HepG2 (cell line): ENCODE results near the gene NME7. TPM values are rescaled to one million over a fixed set of nuclear protein-coding genes. Genes with fewer than 3 reads are reported as not detected.

Experiments
- ARID4A ChIP-seq: sonication (generic); formaldehyde crosslinking; IDR thresholded peaks from 2 replicates; pipeline ENCODE4 v1.5.0; 2020; ENCODE audit warnings: mild to moderate bottlenecking, missing genetic modification reagents, borderline replicate concordance
- FOXK2 ChIP-seq: fragments of 450-650 bp; IDR thresholded peaks from 2 replicates; pipeline ENCODE4 v1.6.1; 2016
- NFRKB ChIP-seq: fragments of 450-650 bp; IDR thresholded peaks from 2 replicates; pipeline ENCODE4 v1.6.1; 2017
- NR2C2 ChIP-seq: sonication (generic); formaldehyde crosslinking; IDR thresholded peaks from 2 replicates; pipeline ENCODE4 v1.4.0; 2020; ENCODE audit warnings: missing genetic modification reagents, mild to moderate bottlenecking, moderate library complexity, borderline replicate concordance
- PBX2 ChIP-seq: IDR thresholded peaks from 2 replicates; pipeline ENCODE4 v1.6.1; 2016; ENCODE audit warnings: control low read depth
- PLSCR1 ChIP-seq: sonication (generic); formaldehyde crosslinking; IDR thresholded peaks from 2 replicates; pipeline ENCODE4 v1.5.0; 2020; ENCODE audit warnings: missing genetic modification reagents, mild to moderate bottlenecking, borderline replicate concordance
- RARA ChIP-seq: IDR thresholded peaks from 2 replicates; pipeline ENCODE4 v1.6.1; 2016; ENCODE audit warnings: missing genetic modification reagents, missing compliant biosample characterization
- RBFOX2 ChIP-seq: fragments of 200-400 bp; formaldehyde crosslinking; IDR thresholded peaks from 2 replicates; pipeline ENCODE4 v1.6.1; 2017; ENCODE audit warnings: low read depth, mild to moderate bottlenecking, low read length
- RFX3 ChIP-seq: IDR thresholded peaks from 2 replicates; pipeline ENCODE4 v1.6.1; 2016; ENCODE audit warnings: missing biosample characterization, missing genetic modification reagents
- SIX1 ChIP-seq: sonication (generic); formaldehyde crosslinking; IDR thresholded peaks from 2 replicates; pipeline ENCODE4 v1.4.0; 2020; ENCODE audit warnings: missing genetic modification reagents, borderline replicate concordance
- ZBTB42 ChIP-seq: sonication (generic); formaldehyde crosslinking; IDR thresholded peaks from 2 replicates; pipeline ENCODE4 v1.5.0; 2020; ENCODE audit warnings: mild to moderate bottlenecking, missing genetic modification reagents
- ZFP36L1 ChIP-seq: sonication (generic); formaldehyde crosslinking; IDR thresholded peaks from 2 replicates; pipeline ENCODE4 v1.8.0; 2022; ENCODE audit warnings: mild to moderate bottlenecking, missing genetic modification reagents, moderate library complexity
- ZNF577 ChIP-seq: sonication (generic); formaldehyde crosslinking; IDR thresholded peaks from 2 replicates; pipeline ENCODE4 v1.4.0; 2020; ENCODE audit warnings: mild to moderate bottlenecking, low read depth, missing genetic modification reagents, borderline replicate concordance
- ZNF589 ChIP-seq: sonication (generic); formaldehyde crosslinking; conservative IDR thresholded peaks from 2 replicates; pipeline ENCODE4 v1.8.0; 2022; ENCODE audit warnings: mild to moderate bottlenecking, moderate library complexity, missing genetic modification reagents
- ZNF674 ChIP-seq: sonication (generic); formaldehyde crosslinking; IDR thresholded peaks from 2 replicates; pipeline ENCODE4 v1.5.0; 2020; ENCODE audit warnings: low read depth, mild to moderate bottlenecking, missing genetic modification reagents
- ZNF766 ChIP-seq: sonication (generic); formaldehyde crosslinking; IDR thresholded peaks from 2 replicates; pipeline ENCODE4 v1.5.0; 2020; ENCODE audit warnings: missing genetic modification reagents, borderline replicate concordance
- ZNF850 ChIP-seq: sonication (generic); formaldehyde crosslinking; conservative IDR thresholded peaks from 2 replicates; pipeline ENCODE4 v1.9.0; 2021; ENCODE audit warnings: mild to moderate bottlenecking, missing genetic modification reagents
- ZSCAN9 ChIP-seq: IDR thresholded peaks from 2 replicates; pipeline ENCODE4 v1.6.1; 2016; ENCODE audit warnings: borderline replicate concordance
- polyA plus RNA-seq, 8 experiments: library from polyadenylated mRNA; depleted of rRNA in 3 of 8; stranded (reverse) in 7 of 8; unstranded in 1 of 8; fragments of >200 nt; fragmentation: Illumina TruSeq in 4 of 8; extraction: Trizol in 4 of 8; gene quantifications; 2 replicates each; pipeline versions ENCODE4 v1.2.1 to v1.2.3, GENCODE V29; 2011 to 2016; ENCODE audit warnings: low read depth in 4 of 8, missing spikeins in 1 of 8, mixed read lengths in 1 of 8; ENCODE audit not compliant: insufficient read depth in 1 of 8
- total RNA-seq, 5 experiments: library from RNA; depleted of rRNA; stranded (reverse); fragments of >200 nt; fragmentation: Illumina TruSeq; extraction: Trizol; gene quantifications; 2 replicates each; pipeline ENCODE4 v1.2.3, GENCODE V29; 2016; ENCODE audit warnings: low read depth in 1 of 5
- TF ChIP-seq, protein P1 (sequence below): sonication (generic); formaldehyde crosslinking; IDR thresholded peaks from 2 replicates; pipeline ENCODE4 v1.4.0; 2020; ENCODE audit warnings: mild to moderate bottlenecking, missing genetic modification reagents
- TF ChIP-seq, protein P2 (sequence below), 2 experiments: fragments of 450-650 bp in 1 of 2; sonication (generic) in 1 of 2; formaldehyde crosslinking; IDR thresholded peaks; 2 replicates each; pipeline versions ENCODE4 v1.5.0 to v1.8.0; 2020 to 2022; ENCODE audit warnings: mild to moderate bottlenecking in 1 of 2, missing genetic modification reagents in 1 of 2

The NME7 gene
- total and polyA plus RNA-seq, 2 of the 13 experiments (the other 11 are each of a cell fraction or from before 2014, with no cell fraction given), result 9.4 to 22.5 TPM

- peak; percentile 24; the same call in 1 of the 2 replicates for TF ChIP-seq SIX1 (CRISPR knock-in tag)
- TF ChIP-seq ZNF589, result no peak
- no peak for TF ChIP-seq NFRKB
- TF ChIP-seq ZNF674 (CRISPR knock-in tag), result no peak
- no peak for TF ChIP-seq ARID4A (CRISPR knock-in tag)
- TF ChIP-seq ZFP36L1, result no peak
- TF ChIP-seq ZBTB42 (CRISPR knock-in tag), result no peak
- TF ChIP-seq, protein P1, sequence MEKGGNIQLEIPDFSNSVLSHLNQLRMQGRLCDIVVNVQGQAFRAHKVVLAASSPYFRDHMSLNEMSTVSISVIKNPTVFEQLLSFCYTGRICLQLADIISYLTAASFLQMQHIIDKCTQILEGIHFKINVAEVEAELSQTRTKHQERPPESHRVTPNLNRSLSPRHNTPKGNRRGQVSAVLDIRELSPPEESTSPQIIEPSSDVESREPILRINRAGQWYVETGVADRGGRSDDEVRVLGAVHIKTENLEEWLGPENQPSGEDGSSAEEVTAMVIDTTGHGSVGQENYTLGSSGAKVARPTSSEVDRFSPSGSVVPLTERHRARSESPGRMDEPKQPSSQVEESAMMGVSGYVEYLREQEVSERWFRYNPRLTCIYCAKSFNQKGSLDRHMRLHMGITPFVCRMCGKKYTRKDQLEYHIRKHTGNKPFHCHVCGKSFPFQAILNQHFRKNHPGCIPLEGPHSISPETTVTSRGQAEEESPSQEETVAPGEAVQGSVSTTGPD (CRISPR knock-in tag), result no peak
- no peak for TF ChIP-seq PLSCR1 (CRISPR knock-in tag)
- 0 out of 2 replicates have a peak, but pooled peaks have one; percentile 35 for TF ChIP-seq RARA
- TF ChIP-seq NR2C2, result no peak; the same call in 1 of the 2 replicates
- TF ChIP-seq ZSCAN9 (CRISPR knock-in tag), result no peak
- TF ChIP-seq, protein P2, sequence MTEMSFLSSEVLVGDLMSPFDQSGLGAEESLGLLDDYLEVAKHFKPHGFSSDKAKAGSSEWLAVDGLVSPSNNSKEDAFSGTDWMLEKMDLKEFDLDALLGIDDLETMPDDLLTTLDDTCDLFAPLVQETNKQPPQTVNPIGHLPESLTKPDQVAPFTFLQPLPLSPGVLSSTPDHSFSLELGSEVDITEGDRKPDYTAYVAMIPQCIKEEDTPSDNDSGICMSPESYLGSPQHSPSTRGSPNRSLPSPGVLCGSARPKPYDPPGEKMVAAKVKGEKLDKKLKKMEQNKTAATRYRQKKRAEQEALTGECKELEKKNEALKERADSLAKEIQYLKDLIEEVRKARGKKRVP (CRISPR knock-in tag; IDR thresholded peaks at IDR 0.05), result no peak
- TF ChIP-seq RFX3 (CRISPR knock-in tag), result peak; percentile 62
- TF ChIP-seq ZNF766 (CRISPR knock-in tag), result no peak
- no peak for TF ChIP-seq RBFOX2
- no peak for TF ChIP-seq ZNF850
- TF ChIP-seq FOXK2, result no peak
- no peak for TF ChIP-seq ZNF577 (CRISPR knock-in tag)
- TF ChIP-seq PBX2 (CRISPR knock-in tag), result 0 out of 2 replicates have a peak, but pooled peaks have one; percentile 12
Observed at GRCh38 chr1:169086603-169087455, 280.8 kb downstream of the NME7 start (continued).
